CD4-positive, alpha-beta memory T cell (primary cell): ENCODE measurements around the gene DCT. TPM values are rescaled to one million over a fixed set of nuclear protein-coding genes. Genes with fewer than 3 reads are reported as not detected.

Experiments used
- CTCF ChIA-PET: fragments of 350-600 bp; sonication (Branson Sonifier 250); formaldehyde crosslinking; loops from one replicate; lab custom pipeline; 2021; ENCODE audit warnings: inconsistent platforms; ENCODE audit not compliant: partially characterized antibody; lab: Charles Lee
- POLR2A ChIA-PET: fragments of 350-600 bp; sonication (Branson Sonifier 250); formaldehyde crosslinking; loops from one replicate; lab custom pipeline; 2021; ENCODE audit not compliant: partially characterized antibody; lab: Charles Lee
- DNase-seq, 5 donors: peaks; one replicate each; pipeline versions ENCODE4 v3.0.0 to v3.0.0-alpha.2; 2020 to 2022; ENCODE audit warnings: mixed read lengths in 1 of 5
- H3K27ac ChIP-seq: one replicate; pipeline ENCODE4 v1.7.0; 2013; ENCODE audit warnings: low read depth, low read length
- H3K27me3 ChIP-seq: 2 replicates; pipeline ENCODE4 v1.7.0; 2013; ENCODE audit warnings: mild to moderate bottlenecking, low read length, moderate library complexity; ENCODE audit not compliant: insufficient read depth
- H3K36me3 ChIP-seq: 2 replicates; pipeline ENCODE4 v1.7.0; 2013; ENCODE audit warnings: mild to moderate bottlenecking, low read length, moderate library complexity; ENCODE audit not compliant: insufficient read depth
- H3K4me1 ChIP-seq: 2 replicates; pipeline ENCODE4 v1.7.0; 2013; ENCODE audit warnings: mild to moderate bottlenecking, low read length, moderate library complexity; ENCODE audit not compliant: insufficient read depth
- H3K4me3 ChIP-seq, 2 donors: one replicate each; pipeline ENCODE4 v1.7.0; 2013; ENCODE audit warnings: low read length in 2 of 2, mild to moderate bottlenecking in 1 of 2
- H3K9me3 ChIP-seq, 2 donors: one replicate each; pipeline ENCODE4 v1.7.0; 2013; ENCODE audit warnings: low read length in 2 of 2, control low read depth in 1 of 2; ENCODE audit not compliant: control insufficient read depth in 1 of 2
- H3K27ac Mint-ChIP-seq, 7 donors: one replicate each; pipeline ENCODE4 v1.8.0; 2020 to 2021; ENCODE audit warnings: mixed read lengths in 7 of 7, mild to moderate bottlenecking in 6 of 7, inconsistent platforms in 3 of 7, moderate library complexity in 3 of 7
- H3K27me3 Mint-ChIP-seq, 2 donors: one replicate each; pipeline ENCODE4 v1.8.0; 2020 to 2021; ENCODE audit warnings: mixed read lengths in 2 of 2
- H3K36me3 Mint-ChIP-seq, 2 donors: one replicate each; pipeline ENCODE4 v1.8.0; 2020 to 2021; ENCODE audit warnings: mixed read lengths in 2 of 2, inconsistent platforms in 1 of 2, mild to moderate bottlenecking in 1 of 2
- H3K4me1 Mint-ChIP-seq, 4 donors: one replicate each; pipeline ENCODE4 v1.8.0; 2020 to 2021; ENCODE audit warnings: mixed read lengths in 4 of 4, mild to moderate bottlenecking in 1 of 4
- H3K4me3 Mint-ChIP-seq, 8 donors: one replicate each; pipeline ENCODE4 v1.8.0; 2020 to 2021; ENCODE audit warnings: mixed read lengths in 8 of 8, mild to moderate bottlenecking in 7 of 8, moderate library complexity in 6 of 8, inconsistent platforms in 3 of 8
- H3K9me3 Mint-ChIP-seq, 8 donors: one replicate each; pipeline ENCODE4 v1.8.0; 2020 to 2021; ENCODE audit warnings: mixed read lengths in 8 of 8, mild to moderate bottlenecking in 5 of 8, inconsistent platforms in 3 of 8, moderate library complexity in 1 of 8
- intact Hi-C: fragments of 100-400 bp; cut with micrococcal nuclease; formaldehyde crosslinking; loops from one replicate; pipeline ENCODE4 v1.15.1; 2023
- polyA plus RNA-seq, 2 donors: library from polyadenylated mRNA; unstranded; fragments of 300-500 nt; fragmentation: Illumina TruSeq; gene quantifications; one replicate each; pipeline ENCODE4 v1.2.3, GENCODE V29; 2021
- total RNA-seq, 2 experiments: library from RNA; stranded (reverse); gene quantifications; one replicate each; pipeline ENCODE4 v1.2.3, GENCODE V29; 2021

The DCT gene
- total and polyA plus RNA-seq, 4 experiments from 2014 or later, result 0.21 to 0.53 (median 0.30) TPM

DNA sequence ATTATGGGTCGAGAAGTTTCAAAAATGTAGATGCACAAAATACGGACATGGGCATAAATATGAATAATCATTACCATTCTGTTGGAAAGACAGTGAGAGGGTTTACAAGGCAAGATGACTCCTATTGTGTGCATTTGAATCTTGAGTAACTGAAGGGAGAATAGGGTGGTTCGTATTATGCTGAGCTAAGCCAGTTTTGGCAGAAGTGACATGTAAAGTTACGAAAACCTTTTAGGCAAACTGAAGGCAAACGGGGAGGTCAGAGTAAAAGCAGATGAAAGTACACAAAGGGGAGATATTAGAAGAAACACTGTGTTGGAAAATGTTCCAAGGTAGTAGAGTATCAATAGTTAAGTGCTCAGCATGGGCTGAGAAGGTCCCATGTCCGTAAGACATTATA is 16.8 kb downstream of the DCT start:
- no peak overlapping the region for H3K4me3 Mint-ChIP-seq
- no peaks in the 10 kb centered on the region for H3K9me3 Mint-ChIP-seq
- ChIA-PET POLR2A (no interaction called here), CTCF (interaction anchor here (1.4 kb wide), 1 partner anchor 155 kb away, joined by 5 read pairs; no protein-coding TSS in a partner anchor)
- H3K9me3 ChIP-seq, result no peaks in the 10 kb centered on the region
- no peak overlapping the region for H3K27ac ChIP-seq
- H3K36me3 ChIP-seq, result no peaks in the 10 kb centered on the region
- H3K4me1 Mint-ChIP-seq, result no peaks in the 10 kb centered on the region
- no peaks in the 10 kb centered on the region for H3K27me3 ChIP-seq
- no peaks in the 10 kb centered on the region for H3K4me1 ChIP-seq
- no peak for DNase-seq
- peaks cover 1 to 4% of the 10 kb centered on the region in 2 donors for H3K27me3 Mint-ChIP-seq
- H3K36me3 Mint-ChIP-seq, result no peaks in the 10 kb centered on the region
- H3K27ac Mint-ChIP-seq, result no peak overlapping the region
- intact Hi-C loops, result no loop called here
- no peak overlapping the region for H3K4me3 ChIP-seq

GRCh38 chr13:94459116-94459515 is 20.4 kb downstream of the DCT start:
- Histone ChIP-seq H3K27me3 (no peaks in the 10 kb centered on the region), H3K4me3 (no peak overlapping the region), H3K27ac (no peak overlapping the region), H3K4me1 (no peaks in the 10 kb centered on the region), H3K36me3 (no peaks in the 10 kb centered on the region), H3K9me3 (no peaks in the 10 kb centered on the region)
- no peak for DNase-seq
- no peak overlapping the region for H3K27ac Mint-ChIP-seq
- POLR2A ChIA-PET, result no interaction called here
- CTCF ChIA-PET, result no interaction called here
- intact Hi-C loops, result no loop called here
- no peaks in the 10 kb centered on the region for H3K36me3 Mint-ChIP-seq
- peaks cover 3 to 6% of the 10 kb centered on the region in 2 donors for H3K27me3 Mint-ChIP-seq
- H3K4me1 Mint-ChIP-seq, result no peaks in the 10 kb centered on the region
- H3K9me3 Mint-ChIP-seq, result no peaks in the 10 kb centered on the region
- H3K4me3 Mint-ChIP-seq, result no peak overlapping the region

- Mint-ChIP-seq H3K27ac (no peak overlapping the region), H3K36me3 (no peaks in the 10 kb centered on the region), H3K4me3 (no peak overlapping the region), H3K9me3 (no peaks in the 10 kb centered on the region), H3K4me1 (no peaks in the 10 kb centered on the region), H3K27me3 (peaks cover 3 to 4% of the 10 kb centered on the region in 2 donors)
- H3K4me1 ChIP-seq, result no peaks in the 10 kb centered on the region
- no peak overlapping the region for H3K27ac ChIP-seq
- no peaks in the 10 kb centered on the region for H3K27me3 ChIP-seq
- H3K4me3 ChIP-seq, result no peak overlapping the region
- ChIA-PET CTCF (interaction anchor here (2.3 kb wide), 1 partner anchor 20 kb away, joined by 8 read pairs; no protein-coding TSS in a partner anchor), POLR2A (no interaction called here)
- no peaks in the 10 kb centered on the region for H3K36me3 ChIP-seq
- intact Hi-C loops, result no loop called here
- DNase-seq, result no peak
- no peaks in the 10 kb centered on the region for H3K9me3 ChIP-seq
Observed at GRCh38 chr13:94455414-94455813, 24.1 kb downstream of the DCT start.

GRCh38 chr13:94454906-94455305 is 24.6 kb downstream of the DCT start:
- peaks cover 3 to 4% of the 10 kb centered on the region in 2 donors for H3K27me3 Mint-ChIP-seq
- Histone ChIP-seq H3K4me1 (no peaks in the 10 kb centered on the region), H3K9me3 (no peaks in the 10 kb centered on the region), H3K27me3 (no peaks in the 10 kb centered on the region), H3K4me3 (no peak overlapping the region), H3K27ac (no peak overlapping the region), H3K36me3 (no peaks in the 10 kb centered on the region)
- no peaks in the 10 kb centered on the region for H3K9me3 Mint-ChIP-seq
- CTCF ChIA-PET, result interaction anchor here (2.3 kb wide), 1 partner anchor 19 kb away, joined by 8 read pairs; no protein-coding TSS in a partner anchor
- intact Hi-C loops, result no loop called here
- H3K4me1 Mint-ChIP-seq, result no peaks in the 10 kb centered on the region
- no peak overlapping the region for H3K27ac Mint-ChIP-seq
- DNase-seq, result no peak
- POLR2A ChIA-PET, result no interaction called here
- no peaks in the 10 kb centered on the region for H3K36me3 Mint-ChIP-seq
- H3K4me3 Mint-ChIP-seq, result no peak overlapping the region

DNA sequence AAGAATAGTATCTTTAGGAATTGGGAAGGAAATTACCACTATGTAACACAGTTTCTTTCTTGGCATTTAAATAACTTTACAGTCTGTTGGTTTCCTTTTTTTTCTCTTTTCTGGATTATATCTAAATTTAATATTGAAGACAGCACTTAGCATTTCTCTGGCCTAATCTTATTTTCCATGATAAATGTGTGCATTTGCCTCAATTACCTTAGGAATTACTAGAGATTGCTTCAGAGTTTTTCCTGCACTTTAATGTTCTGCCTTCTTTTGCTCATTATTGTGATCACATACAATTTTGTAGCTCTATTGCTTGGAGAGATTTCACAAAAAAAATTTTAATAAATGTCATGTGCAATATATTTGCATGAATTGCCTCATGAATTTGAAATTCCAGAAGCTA is 25.1 kb downstream of the DCT start:
- Histone ChIP-seq H3K36me3 (no peaks in the 10 kb centered on the region), H3K4me3 (no peak overlapping the region), H3K27me3 (no peaks in the 10 kb centered on the region), H3K9me3 (no peaks in the 10 kb centered on the region), H3K4me1 (no peaks in the 10 kb centered on the region), H3K27ac (no peak overlapping the region)
- CTCF ChIA-PET, result interaction anchor here (2.3 kb wide), 1 partner anchor 18 kb away, joined by 8 read pairs; no protein-coding TSS in a partner anchor
- POLR2A ChIA-PET, result no interaction called here
- Mint-ChIP-seq H3K27ac (no peak overlapping the region), H3K4me3 (no peak overlapping the region), H3K4me1 (no peaks in the 10 kb centered on the region), H3K27me3 (peaks cover 3 to 4% of the 10 kb centered on the region in 2 donors), H3K9me3 (no peaks in the 10 kb centered on the region), H3K36me3 (no peaks in the 10 kb centered on the region)
- no peak for DNase-seq
- intact Hi-C loops, result no loop called here

DNA sequence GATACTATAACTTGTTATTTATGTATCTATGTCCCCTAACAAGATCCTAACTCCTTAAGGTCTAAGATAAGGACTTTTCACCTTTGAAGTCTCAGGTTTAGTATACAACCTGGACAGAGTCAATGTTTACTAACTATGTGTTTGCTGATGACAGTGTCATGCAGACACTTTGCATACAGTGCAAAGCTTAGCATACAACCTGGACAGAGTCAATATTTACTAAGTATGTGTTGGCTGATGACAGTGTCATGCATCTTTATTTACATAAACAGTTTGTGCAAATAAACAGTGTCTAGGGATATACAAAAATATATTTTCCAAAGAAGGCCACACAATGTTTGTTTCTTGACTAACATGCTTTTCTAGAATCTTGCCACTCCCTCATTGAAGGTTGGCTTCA is 34.7 kb downstream of the DCT start:
- Histone ChIP-seq H3K4me3 (no peak overlapping the region), H3K36me3 (no peaks in the 10 kb centered on the region), H3K27me3 (no peaks in the 10 kb centered on the region), H3K4me1 (no peaks in the 10 kb centered on the region), H3K9me3 (no peaks in the 10 kb centered on the region), H3K27ac (no peak overlapping the region)
- Mint-ChIP-seq H3K27ac (no peak overlapping the region), H3K4me1 (no peaks in the 10 kb centered on the region), H3K4me3 (no peak overlapping the region), H3K36me3 (no peaks in the 10 kb centered on the region), H3K9me3 (no peaks in the 10 kb centered on the region), H3K27me3 (peaks cover 2 to 12% of the 10 kb centered on the region in 2 donors)
- ChIA-PET CTCF (no interaction called here), POLR2A (no interaction called here)
- intact Hi-C loops, result no loop called here
- DNase-seq, result no peak

- no peaks in the 10 kb centered on the region for H3K4me1 ChIP-seq
- no peak overlapping the region for H3K27ac ChIP-seq
- Mint-ChIP-seq H3K4me1 (peaks cover 0 to 3% (median 0%) of the 10 kb centered on the region in 4 donors), H3K27me3 (peaks cover 0 to 1% of the 10 kb centered on the region in 2 donors), H3K9me3 (no peaks in the 10 kb centered on the region), H3K27ac (no peak overlapping the region), H3K36me3 (no peaks in the 10 kb centered on the region), H3K4me3 (no peak overlapping the region)
- peak in 4 of 5 donors; percentile 38 to 52 (median 44) for DNase-seq
- H3K4me3 ChIP-seq, result no peak overlapping the region
- no peaks in the 10 kb centered on the region for H3K9me3 ChIP-seq
- CTCF ChIA-PET, result interaction anchor here (0.7 to 22.1 kb wide), 17 partner anchors 8 to 201 kb away, joined by 3 to 532 read pairs (median 4); no protein-coding TSS in a partner anchor
- POLR2A ChIA-PET, result interaction anchor here (0.9 to 1.3 kb wide), 2 partner anchors 114 to 182 kb away, joined by 3 to 5 read pairs; no protein-coding TSS in a partner anchor
- intact Hi-C loops, result loop anchor here (1.0 to 5.0 kb wide), 3 partner anchors 72 to 967 kb away; no protein-coding TSS in a partner anchor
- H3K27me3 ChIP-seq, result no peaks in the 10 kb centered on the region
- no peaks in the 10 kb centered on the region for H3K36me3 ChIP-seq
Observed at GRCh38 chr13:94435604-94436226, 43.8 kb downstream of the DCT start.
